ENCODE results near the gene PRKCA.

DNA sequence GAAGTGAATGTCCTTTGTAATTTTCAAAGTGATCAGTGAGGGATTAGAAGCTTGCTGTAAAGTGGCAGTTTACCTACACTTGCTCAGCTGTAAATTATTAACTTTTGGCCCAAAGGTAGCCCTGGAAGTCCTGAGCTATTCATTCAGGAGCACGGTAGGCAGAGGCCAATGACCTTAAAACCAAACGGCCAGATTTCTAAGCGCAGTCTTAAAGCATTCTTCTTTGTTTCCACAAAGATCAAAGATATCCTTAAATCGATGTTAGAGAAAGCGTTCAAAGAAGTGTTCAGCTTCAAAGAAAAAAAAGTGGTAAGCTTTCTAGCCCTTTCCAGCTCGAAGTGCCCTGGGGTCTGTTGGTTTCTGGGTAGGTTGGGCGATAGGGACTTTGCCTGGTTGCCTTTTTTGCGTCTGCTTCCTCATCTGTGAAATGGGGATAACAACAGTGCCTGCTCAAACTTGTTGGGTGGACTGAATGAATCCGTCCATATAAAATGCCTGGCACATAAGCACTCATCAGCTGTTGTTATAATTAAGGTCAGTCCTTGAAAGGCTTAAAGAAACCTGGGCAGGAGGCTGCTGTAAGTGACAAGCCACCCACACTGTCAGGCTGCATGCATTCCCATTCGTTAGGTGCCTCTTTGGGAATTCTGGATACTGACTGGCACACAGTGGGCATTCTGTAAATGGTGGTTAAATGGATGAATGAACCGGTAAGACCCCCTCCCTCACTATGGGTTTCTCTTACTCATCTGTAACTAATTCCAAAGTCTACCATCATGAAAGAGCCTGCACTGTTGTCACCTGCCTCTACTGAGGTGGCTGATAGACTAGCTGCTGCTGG lies 113.2 kb downstream of the PRKCA start:
- TF ChIP-seq EZH2 (IDR thresholded peaks at IDR 0.05; ENCODE audit: low read depth, unreplicated experiment) (no peak), POLR2AphosphoS5 (IDR thresholded peaks at IDR 0.05; ENCODE audit: low read depth) (no peak), JUNB (IDR thresholded peaks at IDR 0.05; ENCODE audit: unreplicated experiment) (no peak), ZNF114 (CRISPR knock-in tag; IDR thresholded peaks at IDR 0.05) (no peak)
- TF ChIP-seq, protein P1, sequence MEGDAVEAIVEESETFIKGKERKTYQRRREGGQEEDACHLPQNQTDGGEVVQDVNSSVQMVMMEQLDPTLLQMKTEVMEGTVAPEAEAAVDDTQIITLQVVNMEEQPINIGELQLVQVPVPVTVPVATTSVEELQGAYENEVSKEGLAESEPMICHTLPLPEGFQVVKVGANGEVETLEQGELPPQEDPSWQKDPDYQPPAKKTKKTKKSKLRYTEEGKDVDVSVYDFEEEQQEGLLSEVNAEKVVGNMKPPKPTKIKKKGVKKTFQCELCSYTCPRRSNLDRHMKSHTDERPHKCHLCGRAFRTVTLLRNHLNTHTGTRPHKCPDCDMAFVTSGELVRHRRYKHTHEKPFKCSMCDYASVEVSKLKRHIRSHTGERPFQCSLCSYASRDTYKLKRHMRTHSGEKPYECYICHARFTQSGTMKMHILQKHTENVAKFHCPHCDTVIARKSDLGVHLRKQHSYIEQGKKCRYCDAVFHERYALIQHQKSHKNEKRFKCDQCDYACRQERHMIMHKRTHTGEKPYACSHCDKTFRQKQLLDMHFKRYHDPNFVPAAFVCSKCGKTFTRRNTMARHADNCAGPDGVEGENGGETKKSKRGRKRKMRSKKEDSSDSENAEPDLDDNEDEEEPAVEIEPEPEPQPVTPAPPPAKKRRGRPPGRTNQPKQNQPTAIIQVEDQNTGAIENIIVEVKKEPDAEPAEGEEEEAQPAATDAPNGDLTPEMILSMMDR (conservative IDR thresholded peaks at IDR 0.05; ENCODE audit: low read depth in 2 of 2) = no peak
